HG03469 (cell line): ENCODE data around the gene FAM217A.

Experiments used
- ATAC-seq: cut with Tn5 transposase; IDR thresholded peaks from one replicate; pipeline ENCODE4 v1.9.1; 2021; ENCODE audit warnings: mild to moderate bottlenecking, moderate library complexity, moderate number of reproducible peaks; ENCODE audit not compliant: unreplicated experiment

FAM217A gene

DNA sequence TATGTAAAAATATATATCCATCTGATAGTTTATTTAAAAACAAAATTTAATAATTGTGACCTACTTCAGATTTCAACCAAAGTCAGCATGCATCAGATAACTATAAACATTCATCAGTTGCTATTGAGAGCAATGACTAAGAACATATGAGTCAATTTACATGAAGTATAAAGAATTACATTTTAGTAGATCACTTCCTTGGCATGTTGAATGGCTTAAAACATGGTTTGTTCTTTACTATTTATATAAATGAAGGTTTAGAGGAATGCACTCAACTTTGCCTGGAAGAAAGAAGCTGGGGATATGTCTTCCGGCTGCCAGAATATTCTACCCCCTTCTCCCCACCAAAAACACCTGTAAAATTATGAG lies 6.4 kb upstream of the FAM217A start:
- ATAC-seq, result no peak

- ATAC-seq, result no peak
Observed at GRCh38 chr6:4084444-4085331, 5.8 kb upstream of the FAM217A start.

DNA sequence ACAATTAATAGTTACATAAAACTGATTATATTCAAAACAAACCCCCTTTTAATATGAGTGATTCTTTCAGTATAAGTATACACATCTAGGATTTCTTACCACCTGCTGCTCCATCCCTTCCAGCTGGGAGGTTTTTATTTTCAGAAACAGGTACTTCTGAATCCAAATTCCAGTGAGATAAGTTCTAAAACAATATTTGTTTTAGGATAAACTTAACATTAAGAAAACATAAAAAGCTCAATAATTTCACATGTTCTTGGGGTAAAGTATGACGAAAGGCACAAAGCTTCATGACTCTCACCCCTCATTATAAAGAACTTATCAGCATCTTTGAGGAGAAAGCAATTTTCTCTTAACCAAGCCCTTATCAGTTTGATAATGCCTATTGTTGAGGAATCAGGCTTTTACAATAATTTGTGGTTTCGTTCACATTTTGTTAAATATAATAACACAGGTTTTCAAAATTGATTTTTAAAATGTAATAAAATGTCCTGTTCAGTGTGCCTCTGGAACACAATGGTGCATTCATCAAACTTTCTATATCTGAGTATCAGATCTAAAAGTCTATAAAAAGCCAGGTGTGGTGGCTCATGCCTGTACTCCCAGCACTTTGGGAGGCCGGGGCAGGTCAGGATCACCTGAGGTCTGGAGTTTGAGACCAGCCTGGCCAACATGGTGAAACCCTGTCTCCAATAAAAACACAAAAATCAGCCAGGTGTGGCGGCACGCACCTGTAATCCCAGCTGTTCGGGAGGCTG lies 4.3 kb downstream of the FAM217A start:
- no peak for ATAC-seq

- ATAC-seq, result no peak
Observed at GRCh38 chr6:4071330-4071729, 7.6 kb downstream of the FAM217A start.

DNA sequence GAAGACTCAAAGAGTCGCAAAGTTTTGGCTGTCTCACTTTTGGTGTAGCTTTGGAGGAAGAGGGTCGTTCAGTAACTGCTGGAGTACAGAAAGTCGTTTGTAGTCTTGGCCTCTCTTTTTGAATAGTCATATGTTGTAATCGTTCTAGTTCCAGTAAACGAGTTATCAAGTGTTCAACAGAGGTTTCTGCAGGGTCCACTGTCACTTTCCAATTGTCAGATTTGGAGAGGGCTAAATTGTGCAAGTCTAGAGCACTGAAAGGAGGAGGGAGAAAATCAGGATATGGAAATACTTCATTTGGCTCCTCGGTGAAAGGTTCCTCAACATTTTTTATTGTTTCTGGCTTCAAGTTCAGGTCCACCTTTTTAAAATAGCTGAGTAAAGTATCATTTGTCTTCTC lies 9.7 kb downstream of the FAM217A start:
- no peak for ATAC-seq

DNA sequence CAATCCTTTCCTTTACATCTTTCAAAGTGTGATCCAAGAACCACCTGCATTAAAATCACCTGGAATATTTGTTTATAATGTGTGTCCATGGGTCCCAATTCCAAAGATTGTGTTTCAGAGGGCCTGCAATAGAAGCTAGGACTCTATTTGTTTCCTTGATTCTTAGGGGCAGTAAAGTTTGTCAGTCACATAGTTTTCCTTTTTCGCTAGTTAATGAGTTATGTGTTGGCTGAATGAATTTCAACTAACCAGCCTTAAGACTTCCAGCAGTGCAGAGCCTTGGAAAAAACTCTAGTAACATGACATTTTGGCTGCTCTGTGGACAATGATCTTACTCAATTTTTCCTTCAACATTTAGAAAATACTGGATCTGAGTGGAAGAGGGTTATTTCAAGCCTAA lies 11.3 kb downstream of the FAM217A start:
- ATAC-seq, result no peak

GRCh38 chr6:4066029-4066755 lies 12.7 kb downstream of the FAM217A start:
- no peak for ATAC-seq

DNA sequence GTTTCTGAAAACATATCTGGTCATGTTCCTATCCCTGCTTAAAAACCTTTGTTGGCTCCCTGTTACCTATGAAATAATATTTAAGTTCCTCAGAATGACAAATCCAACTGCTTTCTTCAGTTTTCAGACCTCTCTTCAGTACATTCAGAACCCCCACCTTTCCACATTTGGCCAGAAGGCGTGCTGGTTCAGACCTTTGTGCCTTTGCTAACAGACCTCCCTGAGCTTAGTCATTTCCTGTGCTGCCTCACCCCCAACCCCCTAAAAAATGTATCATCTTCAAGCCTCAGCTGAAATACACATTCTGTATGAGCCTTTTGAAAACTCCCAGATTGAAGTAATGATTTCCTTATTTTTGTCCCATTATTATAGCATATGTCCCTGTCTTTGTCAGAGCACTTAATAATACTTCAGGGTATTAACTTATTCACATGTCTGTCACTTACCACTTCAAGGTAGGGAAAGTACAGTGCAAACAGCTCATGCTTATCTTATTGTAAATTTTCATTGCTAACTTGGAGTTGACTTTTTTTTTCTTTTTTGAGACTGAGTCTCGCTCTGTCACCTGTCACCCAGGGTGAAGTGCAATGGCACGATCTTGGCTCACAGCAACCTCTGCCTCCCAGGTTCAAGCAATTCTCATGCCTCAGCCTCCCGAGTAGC lies 19.7 kb downstream of the FAM217A start:
- no peak for ATAC-seq

- ATAC-seq, result no peak
Observed at GRCh38 chr6:4057036-4057435, 21.9 kb downstream of the FAM217A start.

DNA sequence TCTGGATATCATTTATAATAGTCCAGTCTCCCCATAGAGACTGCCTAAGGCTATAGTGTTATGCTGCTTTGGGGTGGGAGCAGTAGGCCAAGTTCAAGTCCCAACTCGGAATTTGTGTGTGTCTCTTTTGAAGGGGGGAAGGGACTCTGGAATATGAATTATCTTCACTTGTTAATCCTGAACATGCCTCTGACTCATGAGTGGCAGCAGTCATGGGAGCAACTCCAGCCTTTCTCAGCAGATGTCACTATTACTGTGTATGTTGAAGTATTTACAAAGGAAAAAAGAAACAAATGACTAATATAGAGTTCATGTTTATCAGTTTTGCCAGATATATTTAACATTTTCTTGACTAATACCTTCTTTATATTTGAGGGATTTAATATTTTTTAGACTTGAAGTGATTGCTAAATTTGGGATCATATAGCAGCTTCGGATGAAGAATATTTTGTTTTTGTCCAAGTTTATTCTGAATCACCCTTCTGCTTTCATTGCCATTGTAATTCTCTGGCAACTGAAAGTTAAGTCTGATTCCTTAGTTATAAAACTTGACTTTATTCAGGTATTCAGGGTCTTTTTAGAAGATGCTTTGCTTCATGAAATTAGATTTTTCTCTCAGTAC lies 23.4 kb downstream of the FAM217A start:
- ATAC-seq, result no peak

- ATAC-seq, result no peak
Observed at GRCh38 chr6:4049246-4049645, 29.7 kb downstream of the FAM217A start.

DNA sequence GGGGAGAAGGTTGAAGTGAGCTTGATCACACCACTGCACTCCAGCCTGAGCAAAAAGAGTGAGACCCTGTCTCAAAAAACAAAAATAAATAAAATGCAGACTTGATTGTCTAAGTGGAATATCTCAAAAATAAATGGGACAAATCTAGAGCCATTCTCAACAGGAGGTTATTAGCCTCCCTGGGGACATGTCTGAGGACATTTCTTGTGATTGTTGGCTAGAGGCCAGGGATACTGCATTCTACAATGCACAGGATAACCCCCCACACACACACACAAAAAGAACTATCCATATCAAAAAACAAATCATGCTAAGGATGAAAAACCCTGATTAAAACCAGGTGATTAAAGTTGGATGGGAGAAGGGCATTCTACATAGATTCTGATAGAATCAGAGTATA lies 37.5 kb downstream of the FAM217A start:
- no peak for ATAC-seq

DNA sequence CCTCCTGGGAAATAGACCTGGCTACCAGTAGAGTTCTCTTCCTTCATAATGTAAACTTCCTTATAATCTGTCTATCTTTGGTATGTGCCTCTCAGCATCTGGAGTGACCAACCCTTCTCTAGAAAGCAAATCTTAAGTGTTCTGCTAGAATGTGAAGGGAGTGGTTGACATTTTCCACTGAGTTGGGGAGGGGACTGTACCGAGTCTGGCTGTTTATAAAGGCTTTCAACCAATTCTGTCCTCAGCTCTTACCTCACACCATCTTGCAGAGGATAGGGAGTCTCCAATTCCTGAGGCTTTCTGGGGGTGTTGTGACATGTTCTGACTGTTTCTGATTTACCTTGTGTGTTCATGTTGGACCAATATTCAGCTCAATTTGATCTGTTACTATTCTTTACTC lies 39.6 kb downstream of the FAM217A start:
- ATAC-seq, result no peak

DNA sequence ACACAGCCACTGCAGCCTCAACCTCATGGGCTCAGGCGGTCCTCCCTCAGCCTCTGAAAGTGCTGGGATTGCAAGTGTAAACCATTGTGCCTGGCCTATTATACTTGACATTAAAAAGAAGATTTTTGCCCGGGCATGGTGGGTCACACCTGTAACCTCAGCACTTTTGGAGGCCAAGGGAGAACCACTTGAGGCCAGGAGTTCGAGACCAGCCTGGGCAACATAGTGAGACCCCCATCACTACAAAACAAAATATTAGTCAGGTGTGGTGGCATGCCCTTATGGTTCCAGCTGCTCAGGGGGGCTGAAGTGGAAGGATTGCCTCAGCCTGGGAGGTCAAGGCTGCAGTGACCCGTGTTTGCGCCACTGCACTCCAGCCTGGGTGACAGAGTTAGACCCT lies 42.4 kb downstream of the FAM217A start:
- no peak for ATAC-seq

GRCh38 chr6:4032475-4032874 lies 46.5 kb downstream of the FAM217A start:
- no peak for ATAC-seq

DNA sequence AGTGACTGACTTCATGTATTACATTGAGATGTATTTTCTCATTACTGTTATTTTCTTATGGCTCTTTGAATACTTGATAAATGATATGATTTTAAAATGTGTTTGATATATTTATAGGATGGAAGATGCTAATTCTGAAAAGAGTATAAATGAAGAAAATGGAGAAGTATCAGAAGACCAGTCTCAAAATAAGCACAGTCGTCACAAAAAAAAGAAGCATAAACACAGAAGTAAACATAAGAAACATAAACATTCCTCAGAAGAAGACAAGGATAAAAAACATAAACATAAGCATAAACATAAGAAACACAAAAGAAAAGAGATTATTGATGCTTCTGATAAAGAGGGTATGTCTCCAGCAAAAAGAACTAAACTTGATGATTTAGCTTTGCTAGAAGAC lies 47.5 kb downstream of the FAM217A start:
- no peak for ATAC-seq

GRCh38 chr6:4030669-4031068 lies 48.3 kb downstream of the FAM217A start:
- ATAC-seq, result no peak

- ATAC-seq, result no peak
Observed at GRCh38 chr6:4029687-4030086, 49.2 kb downstream of the FAM217A start.

DNA sequence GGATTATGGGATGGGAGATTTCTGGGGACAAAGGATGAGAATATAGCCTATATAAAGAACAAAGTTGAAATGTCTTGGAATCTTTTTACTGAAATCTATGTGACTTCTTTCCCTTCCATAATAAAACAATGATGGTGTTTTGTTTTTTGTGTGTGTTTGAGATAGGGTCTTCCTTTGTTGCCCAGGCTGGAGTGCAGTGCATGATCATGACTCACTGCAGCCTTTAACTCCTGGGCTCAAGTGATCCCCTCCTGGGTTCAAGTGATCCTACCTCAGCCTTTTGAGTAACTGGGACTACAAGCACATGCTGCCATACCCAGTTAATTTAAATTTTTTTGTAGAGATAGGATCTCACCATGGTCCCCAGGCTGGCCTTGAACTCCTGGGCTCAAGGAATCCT lies 50.9 kb downstream of the FAM217A start:
- no peak for ATAC-seq

DNA sequence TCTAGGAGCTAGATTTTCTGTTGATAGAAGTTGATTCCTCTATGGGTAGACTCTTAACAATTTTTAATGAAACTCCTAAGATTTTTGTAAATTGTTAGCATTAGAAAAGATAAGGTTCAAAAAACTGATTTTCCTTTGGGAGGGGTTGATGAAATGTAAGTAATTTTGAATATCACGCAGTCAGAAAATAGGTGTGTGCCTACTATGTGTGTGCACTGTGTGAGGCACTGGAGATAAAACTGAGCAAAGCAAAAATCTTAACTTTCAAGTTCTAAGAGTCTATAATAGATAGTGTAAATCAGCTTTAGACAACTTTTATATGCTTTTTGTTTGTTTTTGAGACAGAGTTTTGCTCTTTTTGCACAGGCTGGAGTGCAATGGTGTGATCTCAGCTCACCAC lies 53.3 kb downstream of the FAM217A start:
- ATAC-seq, result no peak

GRCh38 chr6:4023240-4023639 lies 55.7 kb downstream of the FAM217A start:
- no peak for ATAC-seq
